ENCODE measurements around the gene GLYATL2. TPM values are rescaled to one million over a fixed set of nuclear protein-coding genes. Genes with fewer than 3 reads are reported as not detected.

The GLYATL2 gene, protein sequence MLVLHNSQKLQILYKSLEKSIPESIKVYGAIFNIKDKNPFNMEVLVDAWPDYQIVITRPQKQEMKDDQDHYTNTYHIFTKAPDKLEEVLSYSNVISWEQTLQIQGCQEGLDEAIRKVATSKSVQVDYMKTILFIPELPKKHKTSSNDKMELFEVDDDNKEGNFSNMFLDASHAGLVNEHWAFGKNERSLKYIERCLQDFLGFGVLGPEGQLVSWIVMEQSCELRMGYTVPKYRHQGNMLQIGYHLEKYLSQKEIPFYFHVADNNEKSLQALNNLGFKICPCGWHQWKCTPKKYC
- under 1 TPM in 2 of 4 donors, not detected in 2; 0.04 to 0.37 TPM for polyA plus RNA-seq
- long read RNA-seq, donor 1, partial matches to known transcripts, result 10 of 10 reads
- long read RNA-seq, donor 1, other reads (novel, unspliced or antisense), result 0 of 10 reads
- long read RNA-seq, donor 2, result 0 reads
- long read RNA-seq, donor 3, result 0 reads
- long read RNA-seq, donor 4, result 0 reads
- long read RNA-seq, donor 5, result 0 reads
- long read RNA-seq, donor 6, result 0 reads
- long read RNA-seq, donor 7, result 0 reads
- long read RNA-seq, donor 8, result 0 reads
- long read RNA-seq, donor 9, result 0 reads
- long read RNA-seq, donor 10, result 0 reads

DNA sequence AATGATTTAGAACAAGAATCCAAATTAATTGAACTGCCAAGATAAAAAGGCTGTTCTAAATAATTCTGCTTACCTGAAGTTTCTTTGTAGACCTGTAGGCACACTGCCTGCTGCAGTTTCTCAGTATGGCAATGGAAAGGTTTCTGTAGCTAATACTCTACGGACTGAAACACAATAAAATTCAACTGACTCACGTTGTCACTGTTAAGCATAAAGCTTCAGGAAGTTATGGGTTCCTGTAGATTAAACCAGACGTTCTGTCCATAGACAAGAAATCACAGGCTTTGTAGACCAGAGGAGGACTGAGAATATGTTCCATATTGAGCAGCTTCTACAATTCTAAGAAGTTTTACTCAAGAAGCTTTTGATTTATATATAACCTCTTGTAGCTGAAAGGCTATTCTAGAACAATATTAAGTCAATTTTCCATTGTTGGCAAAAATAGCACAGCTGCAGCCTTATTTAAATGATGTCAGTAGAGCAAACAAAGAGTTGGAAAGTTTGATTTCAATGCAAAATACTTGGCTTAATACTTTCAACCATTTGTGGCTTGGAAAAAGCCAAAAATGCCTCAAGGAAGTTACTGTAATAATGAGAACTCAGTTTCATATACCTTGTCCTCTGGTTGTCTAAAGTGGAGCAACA, at the start of gene GLYATL2:
TSS of gene GLYATL2 (minus strand) at position 344 of the 645 bp plus-strand sequence. CDS start 5,092 bp downstream, outside the sequence.
- H3K9me3 ChIP-seq (ENCODE audit: control insufficient read depth in 2 of 2, insufficient read depth in 1 of 2, low read depth in 1 of 2, low read length in 1 of 2), result peaks cover 0 to 3% of the 10 kb centered on the region in 2 donors
- no peak within 1 kb of the TSS for H3K4me3 ChIP-seq (ENCODE audit: low read depth in 1 of 3, low read length in 3 of 3)
- no peak within 1 kb of the TSS for H3K27ac ChIP-seq (ENCODE audit: low read depth in 1 of 3, low read length in 2 of 3)
- no peaks in the 10 kb centered on the region for H3K36me3 ChIP-seq (ENCODE audit: control insufficient read depth in 3 of 3, insufficient read depth in 2 of 3, low read depth in 1 of 3, low read length in 3 of 3)
- H3K27me3 ChIP-seq (ENCODE audit: control insufficient read depth in 3 of 3, insufficient read depth in 3 of 3, low read length in 3 of 3), result no peaks in the 10 kb centered on the region
- FAIRE-seq, result no peak
- no peak for DNase-seq
- WGBS, 3 donors, result 32 to 46% (median 38%) methylated on average over 3 of the region's 3 CpGs
- no peaks in the 10 kb centered on the region for H3K4me1 ChIP-seq (ENCODE audit: control insufficient read depth in 3 of 3, insufficient read depth in 2 of 3, low read depth in 1 of 3, low read length in 2 of 3)

DNA sequence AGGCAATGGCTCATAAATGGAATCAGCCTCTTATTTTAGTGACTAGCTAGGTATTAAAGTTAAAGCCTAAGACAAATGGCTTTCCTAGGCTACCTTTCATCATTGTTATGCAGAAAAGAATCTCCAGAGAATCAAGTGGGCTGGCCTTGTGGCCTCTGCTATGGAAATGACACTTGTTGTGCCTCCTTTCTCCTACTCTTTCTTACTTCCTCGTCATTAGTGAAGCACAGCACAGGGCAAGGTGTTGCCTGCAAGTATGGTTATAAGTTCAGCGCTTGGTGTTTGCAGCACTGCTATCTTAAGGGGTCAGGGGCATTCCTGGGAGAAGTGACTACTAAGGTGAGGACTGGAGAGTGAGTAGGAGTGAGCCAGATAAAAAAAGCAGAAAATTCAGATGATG, 49.4 kb upstream of the GLYATL2 start:
- no peaks in the 10 kb centered on the region for H3K4me1 ChIP-seq (ENCODE audit: control insufficient read depth in 3 of 3, insufficient read depth in 2 of 3, low read depth in 1 of 3, low read length in 2 of 3)
- WGBS, 3 donors, result 55 to 76% (median 64%) methylated on average over 2 of the region's 2 CpGs
- DNase-seq (no peak), FAIRE-seq (no peak)
- H3K36me3 ChIP-seq (ENCODE audit: control insufficient read depth in 3 of 3, insufficient read depth in 2 of 3, low read depth in 1 of 3, low read length in 3 of 3), result no peaks in the 10 kb centered on the region
- no peaks in the 10 kb centered on the region for H3K27me3 ChIP-seq (ENCODE audit: control insufficient read depth in 3 of 3, insufficient read depth in 3 of 3, low read length in 3 of 3)
- no peaks in the 10 kb centered on the region for H3K9me3 ChIP-seq (ENCODE audit: control insufficient read depth in 2 of 2, insufficient read depth in 1 of 2, low read depth in 1 of 2, low read length in 1 of 2)
- no peak overlapping the region for H3K4me3 ChIP-seq (ENCODE audit: low read depth in 1 of 3, low read length in 3 of 3)
- no peak overlapping the region for H3K27ac ChIP-seq (ENCODE audit: low read depth in 1 of 3, low read length in 2 of 3)

- no peaks in the 10 kb centered on the region for H3K27me3 ChIP-seq (ENCODE audit: control insufficient read depth in 3 of 3, insufficient read depth in 3 of 3, low read length in 3 of 3)
- FAIRE-seq (no peak), DNase-seq (no peak)
- H3K4me1 ChIP-seq (ENCODE audit: control insufficient read depth in 3 of 3, insufficient read depth in 2 of 3, low read depth in 1 of 3, low read length in 2 of 3), result no peaks in the 10 kb centered on the region
- no peaks in the 10 kb centered on the region for H3K36me3 ChIP-seq (ENCODE audit: control insufficient read depth in 3 of 3, insufficient read depth in 2 of 3, low read depth in 1 of 3, low read length in 3 of 3)
- no peak overlapping the region for H3K27ac ChIP-seq (ENCODE audit: low read depth in 1 of 3, low read length in 2 of 3)
- H3K4me3 ChIP-seq (ENCODE audit: low read depth in 1 of 3, low read length in 3 of 3), result no peak overlapping the region
- H3K9me3 ChIP-seq (ENCODE audit: control insufficient read depth in 2 of 2, insufficient read depth in 1 of 2, low read depth in 1 of 2, low read length in 1 of 2), result no peaks in the 10 kb centered on the region
These were observed 44.1 kb upstream of the GLYATL2 start for GRCh38 chr11:58888579-58888978.

DNA sequence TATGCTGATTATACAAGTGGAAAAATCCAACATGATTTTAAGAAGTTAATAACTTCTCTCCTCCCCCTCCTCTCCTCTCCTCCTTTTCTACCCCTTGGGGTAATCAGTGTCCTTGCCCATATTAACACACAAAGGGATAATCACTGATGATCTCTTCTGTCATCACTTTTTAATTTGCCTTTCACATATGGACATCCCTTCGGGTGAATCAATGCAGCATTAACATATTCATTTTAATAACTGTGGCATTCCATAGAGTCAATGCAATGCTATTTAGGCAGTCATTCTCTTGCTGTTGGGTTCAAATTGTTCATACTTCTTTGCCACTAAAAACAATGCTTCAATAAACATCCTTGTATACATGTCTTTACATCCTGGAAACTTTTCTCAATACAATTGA, 42.9 kb upstream of the GLYATL2 start:
- WGBS, 3 donors, result 70 to 93% (median 84%) methylated on average over 1 of the region's 1 CpG
- H3K4me3 ChIP-seq (ENCODE audit: low read depth in 1 of 3, low read length in 3 of 3), result no peak overlapping the region
- no peak for FAIRE-seq
- no peaks in the 10 kb centered on the region for H3K36me3 ChIP-seq (ENCODE audit: control insufficient read depth in 3 of 3, insufficient read depth in 2 of 3, low read depth in 1 of 3, low read length in 3 of 3)
- DNase-seq, result no peak
- H3K9me3 ChIP-seq (ENCODE audit: control insufficient read depth in 2 of 2, insufficient read depth in 1 of 2, low read depth in 1 of 2, low read length in 1 of 2), result no peaks in the 10 kb centered on the region
- H3K27ac ChIP-seq (ENCODE audit: low read depth in 1 of 3, low read length in 2 of 3), result no peak overlapping the region
- H3K27me3 ChIP-seq (ENCODE audit: control insufficient read depth in 3 of 3, insufficient read depth in 3 of 3, low read length in 3 of 3), result no peaks in the 10 kb centered on the region
- no peaks in the 10 kb centered on the region for H3K4me1 ChIP-seq (ENCODE audit: control insufficient read depth in 3 of 3, insufficient read depth in 2 of 3, low read depth in 1 of 3, low read length in 2 of 3)

GRCh38 chr11:58880625-58881024, 36.1 kb upstream of the GLYATL2 start:
- DNase-seq (peak in 1 of 2 donors; percentile 23), FAIRE-seq (peak; percentile 77)
- Histone ChIP-seq H3K27ac (ENCODE audit: low read depth in 1 of 3, low read length in 2 of 3) (no peak overlapping the region), H3K27me3 (ENCODE audit: control insufficient read depth in 3 of 3, insufficient read depth in 3 of 3, low read length in 3 of 3) (no peaks in the 10 kb centered on the region), H3K36me3 (ENCODE audit: control insufficient read depth in 3 of 3, insufficient read depth in 2 of 3, low read depth in 1 of 3, low read length in 3 of 3) (no peaks in the 10 kb centered on the region), H3K4me3 (ENCODE audit: low read depth in 1 of 3, low read length in 3 of 3) (no peak overlapping the region), H3K9me3 (ENCODE audit: control insufficient read depth in 2 of 2, insufficient read depth in 1 of 2, low read depth in 1 of 2, low read length in 1 of 2) (peaks cover 0 to 7% of the 10 kb centered on the region in 2 donors), H3K4me1 (ENCODE audit: control insufficient read depth in 3 of 3, insufficient read depth in 2 of 3, low read depth in 1 of 3, low read length in 2 of 3) (no peaks in the 10 kb centered on the region)
- 6 to 58% (median 10%) methylated on average over 1 of the region's 1 CpG for WGBS, 3 donors

DNA sequence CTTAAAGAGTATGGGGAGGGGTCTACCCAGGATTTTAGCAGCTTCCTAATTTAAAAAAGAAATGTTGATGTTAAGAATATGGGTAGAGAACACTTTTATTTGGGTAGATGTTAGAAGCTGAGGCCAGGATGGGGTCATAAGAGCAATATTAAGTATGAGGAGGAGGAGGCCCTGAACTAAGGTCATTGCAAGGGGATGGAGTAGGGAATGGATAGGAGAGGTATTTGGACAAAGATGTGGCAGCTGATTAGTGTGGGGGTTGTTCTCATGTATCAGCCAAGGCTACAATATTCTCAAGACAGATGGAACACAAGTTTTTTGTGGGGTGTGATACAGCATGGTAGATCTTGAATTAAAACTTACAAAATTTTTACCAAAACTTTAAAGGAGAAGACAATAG, 35.7 kb upstream of the GLYATL2 start:
- Histone ChIP-seq H3K4me3 (ENCODE audit: low read depth in 1 of 3, low read length in 3 of 3) (no peak overlapping the region), H3K36me3 (ENCODE audit: control insufficient read depth in 3 of 3, insufficient read depth in 2 of 3, low read depth in 1 of 3, low read length in 3 of 3) (no peaks in the 10 kb centered on the region), H3K9me3 (ENCODE audit: control insufficient read depth in 2 of 2, insufficient read depth in 1 of 2, low read depth in 1 of 2, low read length in 1 of 2) (peaks cover 0 to 7% of the 10 kb centered on the region in 2 donors), H3K27ac (ENCODE audit: low read depth in 1 of 3, low read length in 2 of 3) (no peak overlapping the region), H3K27me3 (ENCODE audit: control insufficient read depth in 3 of 3, insufficient read depth in 3 of 3, low read length in 3 of 3) (no peaks in the 10 kb centered on the region), H3K4me1 (ENCODE audit: control insufficient read depth in 3 of 3, insufficient read depth in 2 of 3, low read depth in 1 of 3, low read length in 2 of 3) (no peaks in the 10 kb centered on the region)
- DNase-seq (no peak), FAIRE-seq (no peak)

GRCh38 chr11:58867556-58867955, 23.1 kb upstream of the GLYATL2 start:
- Histone ChIP-seq H3K4me3 (ENCODE audit: low read depth in 1 of 3, low read length in 3 of 3) (no peak overlapping the region), H3K27me3 (ENCODE audit: control insufficient read depth in 3 of 3, insufficient read depth in 3 of 3, low read length in 3 of 3) (no peaks in the 10 kb centered on the region), H3K9me3 (ENCODE audit: control insufficient read depth in 2 of 2, insufficient read depth in 1 of 2, low read depth in 1 of 2, low read length in 1 of 2) (peaks cover 0 to 12% of the 10 kb centered on the region in 2 donors), H3K4me1 (ENCODE audit: control insufficient read depth in 3 of 3, insufficient read depth in 2 of 3, low read depth in 1 of 3, low read length in 2 of 3) (no peaks in the 10 kb centered on the region), H3K36me3 (ENCODE audit: control insufficient read depth in 3 of 3, insufficient read depth in 2 of 3, low read depth in 1 of 3, low read length in 3 of 3) (no peaks in the 10 kb centered on the region), H3K27ac (ENCODE audit: low read depth in 1 of 3, low read length in 2 of 3) (no peak overlapping the region)
- DNase-seq, result no peak
- 81 to 88% (median 83%) methylated on average over 2 of the region's 2 CpGs for WGBS, 3 donors
- no peak for FAIRE-seq

- Histone ChIP-seq H3K27ac (ENCODE audit: low read depth in 1 of 3, low read length in 2 of 3) (no peak overlapping the region), H3K9me3 (ENCODE audit: control insufficient read depth in 2 of 2, insufficient read depth in 1 of 2, low read depth in 1 of 2, low read length in 1 of 2) (peaks cover 0 to 12% of the 10 kb centered on the region in 2 donors), H3K4me1 (ENCODE audit: control insufficient read depth in 3 of 3, insufficient read depth in 2 of 3, low read depth in 1 of 3, low read length in 2 of 3) (no peaks in the 10 kb centered on the region), H3K27me3 (ENCODE audit: control insufficient read depth in 3 of 3, insufficient read depth in 3 of 3, low read length in 3 of 3) (no peaks in the 10 kb centered on the region), H3K36me3 (ENCODE audit: control insufficient read depth in 3 of 3, insufficient read depth in 2 of 3, low read depth in 1 of 3, low read length in 3 of 3) (no peaks in the 10 kb centered on the region), H3K4me3 (ENCODE audit: low read depth in 1 of 3, low read length in 3 of 3) (no peak overlapping the region)
- FAIRE-seq (no peak), DNase-seq (no peak)
- 79 to 100% (median 91%) methylated on average over 1 of the region's 1 CpG for WGBS, 3 donors
These were observed 22.3 kb upstream of the GLYATL2 start for GRCh38 chr11:58866788-58867187.

All from small intestine (tissue), 16 donors.